DND-41 (cell line): ENCODE results near the gene STXBP6.

ENCODE experiments used
- ATAC-seq: fragments of 200-7000 bp; cut with Tn5 transposase; 3 replicates; pipeline ENCODE4 v1.9.1; 2021; ENCODE audit warnings: low read depth; ENCODE audit not compliant: insufficient read depth
- DNase-seq: peaks from one replicate; pipeline ENCODE4 v3.0.0-alpha.2; 2020
- H2AFZ ChIP-seq: 2 replicates; pipeline ENCODE4 v1.6.0; 2012; ENCODE audit warnings: low read depth, low read length
- H3K27ac ChIP-seq: 2 replicates; pipeline ENCODE4 v1.5.1; 2012; ENCODE audit warnings: low read length, inconsistent platforms
- H3K27me3 ChIP-seq: fragments of 200-600 bp; sonication (generic); 2 replicates; pipeline ENCODE4 v1.6.0; 2012; ENCODE audit warnings: low read length, mild to moderate bottlenecking, inconsistent platforms; ENCODE audit not compliant: insufficient read depth, poor library complexity
- H3K36me3 ChIP-seq: 2 replicates; pipeline ENCODE4 v1.5.1; 2012; ENCODE audit warnings: low read length, inconsistent platforms; ENCODE audit not compliant: insufficient read depth
- H3K4me1 ChIP-seq: 2 replicates; pipeline ENCODE4 v1.5.1; 2012; ENCODE audit warnings: mild to moderate bottlenecking, low read length; ENCODE audit not compliant: insufficient read depth
- H3K4me2 ChIP-seq: 2 replicates; pipeline ENCODE4 v1.6.0; 2012; ENCODE audit warnings: mild to moderate bottlenecking, moderate library complexity, low read length, inconsistent platforms; ENCODE audit not compliant: insufficient read depth
- H3K4me3 ChIP-seq, 2 experiments: fragments of 200-600 bp in 1 of 2; shearing (Covaris generic) in 1 of 2; 2 replicates each; pipeline ENCODE4 v1.5.1; 2012 to 2016; ENCODE audit warnings: inconsistent platforms in 2 of 2, low read length in 2 of 2, mild to moderate bottlenecking in 2 of 2, low read depth in 1 of 2, moderate library complexity in 1 of 2
- H3K79me2 ChIP-seq: 2 replicates; pipeline ENCODE4 v1.6.0; 2012; ENCODE audit warnings: low read length, inconsistent platforms; ENCODE audit not compliant: insufficient read depth
- H3K9ac ChIP-seq: 2 replicates; pipeline ENCODE4 v1.6.0; 2012; ENCODE audit warnings: low read depth, mild to moderate bottlenecking, inconsistent platforms, low read length, moderate library complexity
- H3K9me3 ChIP-seq: 2 replicates; pipeline ENCODE4 v1.5.1; 2012; ENCODE audit warnings: low read length, moderate library complexity, mild to moderate bottlenecking, inconsistent platforms; ENCODE audit not compliant: insufficient read depth, severe bottlenecking
- H4K20me1 ChIP-seq: 2 replicates; pipeline ENCODE4 v1.6.0; 2012; ENCODE audit warnings: low read length; ENCODE audit not compliant: insufficient read depth
- EZH2 ChIP-seq: IDR thresholded peaks from 3 replicates; pipeline ENCODE4 v1.6.1; 2012; ENCODE audit warnings: borderline replicate concordance, low read depth, mild to moderate bottlenecking, moderate library complexity, low read length, inconsistent platforms; ENCODE audit not compliant: severe bottlenecking
- TF ChIP-seq, protein P1 (sequence below): IDR thresholded peaks from 2 replicates; pipeline ENCODE4 v1.5.1; 2012; ENCODE audit warnings: borderline replicate concordance, low read length, moderate library complexity, mild to moderate bottlenecking; ENCODE audit not compliant: poor library complexity, severe bottlenecking; ENCODE audit errors: extremely low read depth

Gene STXBP6

GRCh38 chr14:24876996-24877395, 173.0 kb downstream of the STXBP6 start:
- DNase-seq (no peak), ATAC-seq (no peak)
- no peak overlapping the region for H3K4me3 ChIP-seq
- TF ChIP-seq EZH2, result no peak
- TF ChIP-seq, protein P1, sequence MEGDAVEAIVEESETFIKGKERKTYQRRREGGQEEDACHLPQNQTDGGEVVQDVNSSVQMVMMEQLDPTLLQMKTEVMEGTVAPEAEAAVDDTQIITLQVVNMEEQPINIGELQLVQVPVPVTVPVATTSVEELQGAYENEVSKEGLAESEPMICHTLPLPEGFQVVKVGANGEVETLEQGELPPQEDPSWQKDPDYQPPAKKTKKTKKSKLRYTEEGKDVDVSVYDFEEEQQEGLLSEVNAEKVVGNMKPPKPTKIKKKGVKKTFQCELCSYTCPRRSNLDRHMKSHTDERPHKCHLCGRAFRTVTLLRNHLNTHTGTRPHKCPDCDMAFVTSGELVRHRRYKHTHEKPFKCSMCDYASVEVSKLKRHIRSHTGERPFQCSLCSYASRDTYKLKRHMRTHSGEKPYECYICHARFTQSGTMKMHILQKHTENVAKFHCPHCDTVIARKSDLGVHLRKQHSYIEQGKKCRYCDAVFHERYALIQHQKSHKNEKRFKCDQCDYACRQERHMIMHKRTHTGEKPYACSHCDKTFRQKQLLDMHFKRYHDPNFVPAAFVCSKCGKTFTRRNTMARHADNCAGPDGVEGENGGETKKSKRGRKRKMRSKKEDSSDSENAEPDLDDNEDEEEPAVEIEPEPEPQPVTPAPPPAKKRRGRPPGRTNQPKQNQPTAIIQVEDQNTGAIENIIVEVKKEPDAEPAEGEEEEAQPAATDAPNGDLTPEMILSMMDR, result no peak
- H3K36me3 ChIP-seq, result no peaks in the 10 kb centered on the region
- no peak overlapping the region for H3K4me2 ChIP-seq
- H4K20me1 ChIP-seq, result no peaks in the 10 kb centered on the region
- H3K4me1 ChIP-seq, result no peaks in the 10 kb centered on the region
- H3K9me3 ChIP-seq, result no peaks in the 10 kb centered on the region
- H2AFZ ChIP-seq, result no peak overlapping the region
- no peak overlapping the region for H3K27ac ChIP-seq
- H3K27me3 ChIP-seq, result no peaks in the 10 kb centered on the region
- no peak overlapping the region for H3K9ac ChIP-seq
- no peaks in the 10 kb centered on the region for H3K79me2 ChIP-seq

- Histone ChIP-seq H3K4me3 (no peak overlapping the region), H3K9ac (no peak overlapping the region), H2AFZ (no peak overlapping the region), H4K20me1 (no peaks in the 10 kb centered on the region), H3K4me2 (no peak overlapping the region), H3K9me3 (no peaks in the 10 kb centered on the region), H3K27me3 (no peaks in the 10 kb centered on the region), H3K79me2 (no peaks in the 10 kb centered on the region), H3K4me1 (no peaks in the 10 kb centered on the region), H3K27ac (no peak overlapping the region), H3K36me3 (no peaks in the 10 kb centered on the region)
- DNase-seq, result no peak
- no peak for ATAC-seq
- TF ChIP-seq EZH2, result no peak
- TF ChIP-seq, protein P1, result no peak
These were observed 173.7 kb downstream of the STXBP6 start for GRCh38 chr14:24875991-24876878.

DNA sequence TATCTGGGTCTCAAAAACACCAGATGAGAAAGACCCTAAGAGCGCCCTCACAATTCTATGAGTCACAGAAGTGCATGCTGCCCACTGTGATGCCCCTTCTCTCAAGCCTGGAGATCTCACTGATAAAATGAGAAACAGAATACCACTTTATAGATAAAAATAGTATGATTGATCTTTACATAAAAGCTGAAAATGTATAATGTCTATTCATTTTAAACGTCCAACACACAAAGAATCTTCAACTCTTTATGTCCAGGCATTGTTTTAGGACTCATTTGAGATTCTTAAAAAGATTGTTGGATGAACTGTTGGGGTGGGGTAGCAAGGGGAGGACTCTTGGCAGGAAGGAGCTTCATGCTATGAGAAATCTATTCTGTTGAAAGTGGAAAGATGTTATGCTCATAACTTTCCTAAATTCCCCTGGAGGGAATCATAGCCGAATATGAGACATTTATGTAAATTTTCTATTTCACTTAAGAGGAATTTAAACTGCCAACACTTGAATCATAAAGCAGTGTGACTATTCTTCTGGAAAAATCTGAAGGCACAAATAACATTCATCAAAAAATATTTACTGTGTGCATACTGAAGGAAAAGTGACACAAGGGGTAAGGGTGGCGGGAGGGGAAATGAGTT, 174.6 kb downstream of the STXBP6 start:
- H3K4me3 ChIP-seq, result no peak overlapping the region
- H3K27ac ChIP-seq, result no peak overlapping the region

More for the DNA sequence above, 174.6 kb downstream of the STXBP6 start:
- Histone ChIP-seq H2AFZ (no peak overlapping the region), H3K9me3 (no peaks in the 10 kb centered on the region), H3K36me3 (no peaks in the 10 kb centered on the region), H3K79me2 (no peaks in the 10 kb centered on the region), H3K4me1 (no peaks in the 10 kb centered on the region), H3K27me3 (peaks cover 3% of the 10 kb centered on the region), H4K20me1 (no peaks in the 10 kb centered on the region), H3K9ac (no peak overlapping the region), H3K4me2 (no peak overlapping the region)
- ATAC-seq (no peak), DNase-seq (no peak)
- TF ChIP-seq, protein P1, result no peak
- no peak for TF ChIP-seq EZH2
